Gastroesophageal sphincter (tissue), 3 donors: ENCODE results near the gene ARHGAP24.

Experiments
- CTCF ChIP-seq, 4 experiments: fragments of 200-600 bp in 2 of 4; fragments of 450-650 bp in 2 of 4; sonication (generic) in 1 of 4; IDR thresholded peaks; one replicate each; pipeline ENCODE4 v1.5.1; 2017 to 2019; ENCODE audit warnings: antibody characterized with exemption in 4 of 4, mild to moderate bottlenecking in 2 of 4, moderate library complexity in 2 of 4
- POLR2A ChIP-seq, 2 donors: fragments of 450-650 bp; IDR thresholded peaks; one replicate each; pipeline ENCODE4 v1.6.1; 2017; ENCODE audit warnings: antibody characterized with exemption in 2 of 2, mild to moderate bottlenecking in 2 of 2, moderate library complexity in 1 of 2
- POLR2AphosphoS5 ChIP-seq: sonication (generic); formaldehyde crosslinking; IDR thresholded peaks from one replicate; pipeline ENCODE4 v1.6.1; 2017; ENCODE audit warnings: antibody characterized with exemption

GRCh38 chr4:85457752-85458467 lies 17.0 kb upstream of the ARHGAP24 start:
- TF ChIP-seq POLR2AphosphoS5 (no peak), CTCF (IDR thresholded peaks at IDR 0.05) (no peak), POLR2A (IDR thresholded peaks at IDR 0.05) (no peak)
